NCI-H345 treated with DMSO at 0.1 percent for 48 hours (cell line): ENCODE measurements around the gene RBM44.
"Not testable (repeated sequence)": the region's sequence is repeated elsewhere in the genome, so short reads cannot be mapped to it uniquely, and the experiment has no call there.

Source experiments
- DNase-seq: peaks from one replicate; lab custom pipeline; 2025; ENCODE audit not compliant: unreplicated experiment; lab: John Stamatoyannopoulos, UW

RBM44 gene

DNA sequence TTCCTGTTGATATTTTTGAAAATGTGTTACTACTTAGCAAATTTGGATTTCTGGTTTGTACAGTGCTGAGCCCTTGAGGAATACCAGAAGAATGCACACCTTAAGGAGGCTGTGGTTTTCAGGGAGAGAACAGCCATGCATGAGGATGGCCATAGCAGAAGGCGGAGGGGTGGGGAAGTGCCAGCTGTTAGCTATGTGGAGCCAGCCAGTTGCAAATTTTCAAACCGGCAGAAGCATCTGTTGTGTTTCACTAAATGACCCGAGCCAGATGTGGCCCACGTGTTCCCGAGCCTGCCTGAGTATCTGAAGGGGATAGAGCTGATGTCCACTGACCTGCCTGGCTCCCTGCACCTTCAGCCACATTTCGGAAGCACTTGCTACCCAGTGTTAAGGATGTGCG, 16.4 kb upstream of the RBM44 start:
- DNase-seq = no peak

DNA sequence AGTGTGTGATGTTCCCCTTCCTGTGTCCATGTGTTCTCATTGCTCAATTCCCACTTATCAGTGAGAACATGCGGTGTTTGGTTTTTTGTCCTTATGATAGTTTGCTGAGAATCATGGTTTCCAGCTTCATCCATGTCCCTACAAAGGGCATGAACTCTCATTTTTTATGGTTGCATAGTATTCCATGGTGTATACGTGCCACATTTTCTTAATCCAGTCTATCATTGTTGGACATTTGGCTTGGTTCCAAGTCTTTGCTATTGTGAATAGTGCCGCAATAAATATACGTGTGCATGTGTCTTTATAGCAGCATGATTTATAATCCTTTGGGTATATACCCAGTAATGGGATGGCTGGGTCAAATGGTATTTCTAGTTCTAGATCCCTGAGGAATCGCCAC, 14.9 kb upstream of the RBM44 start:
- DNase-seq = not testable (repeated sequence)

DNA sequence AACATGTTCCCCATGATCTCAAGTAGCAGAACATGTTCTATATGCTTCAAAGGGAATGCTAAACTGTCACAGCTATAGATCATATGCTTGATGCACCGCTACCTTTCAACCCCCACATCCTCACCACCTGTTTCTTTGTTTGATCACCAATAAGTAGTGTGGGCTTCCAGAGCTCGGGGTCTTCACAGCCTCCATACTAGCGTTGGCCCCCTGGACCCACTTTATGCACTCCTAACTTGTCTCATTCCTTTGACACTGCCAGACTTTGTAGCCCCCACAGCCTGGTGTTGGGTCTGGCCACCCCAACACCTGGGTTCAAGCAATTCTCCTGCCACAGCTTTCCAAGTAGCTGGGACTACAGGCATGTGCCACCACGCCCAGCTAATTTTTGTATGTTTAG, 11.6 kb upstream of the RBM44 start:
- DNase-seq = no peak

DNA sequence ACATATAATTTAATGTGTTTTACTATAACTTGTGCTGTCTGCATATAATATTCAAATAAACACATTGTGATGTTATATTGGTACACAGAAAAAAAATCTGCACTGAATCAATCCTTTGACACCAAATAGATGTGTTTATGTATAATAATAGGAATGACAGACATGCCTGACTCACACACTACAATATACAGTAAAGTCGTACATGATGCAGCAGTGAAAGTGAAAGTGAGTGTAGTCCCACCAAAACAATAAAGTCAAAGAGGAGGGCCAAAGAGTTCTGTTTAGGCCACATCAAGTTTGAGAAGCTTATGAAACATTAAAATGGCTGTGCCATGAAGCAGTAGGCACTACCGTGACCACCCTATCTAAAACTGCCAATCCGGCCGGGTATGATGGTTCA, 8.2 kb upstream of the RBM44 start:
- no peak for DNase-seq

DNA sequence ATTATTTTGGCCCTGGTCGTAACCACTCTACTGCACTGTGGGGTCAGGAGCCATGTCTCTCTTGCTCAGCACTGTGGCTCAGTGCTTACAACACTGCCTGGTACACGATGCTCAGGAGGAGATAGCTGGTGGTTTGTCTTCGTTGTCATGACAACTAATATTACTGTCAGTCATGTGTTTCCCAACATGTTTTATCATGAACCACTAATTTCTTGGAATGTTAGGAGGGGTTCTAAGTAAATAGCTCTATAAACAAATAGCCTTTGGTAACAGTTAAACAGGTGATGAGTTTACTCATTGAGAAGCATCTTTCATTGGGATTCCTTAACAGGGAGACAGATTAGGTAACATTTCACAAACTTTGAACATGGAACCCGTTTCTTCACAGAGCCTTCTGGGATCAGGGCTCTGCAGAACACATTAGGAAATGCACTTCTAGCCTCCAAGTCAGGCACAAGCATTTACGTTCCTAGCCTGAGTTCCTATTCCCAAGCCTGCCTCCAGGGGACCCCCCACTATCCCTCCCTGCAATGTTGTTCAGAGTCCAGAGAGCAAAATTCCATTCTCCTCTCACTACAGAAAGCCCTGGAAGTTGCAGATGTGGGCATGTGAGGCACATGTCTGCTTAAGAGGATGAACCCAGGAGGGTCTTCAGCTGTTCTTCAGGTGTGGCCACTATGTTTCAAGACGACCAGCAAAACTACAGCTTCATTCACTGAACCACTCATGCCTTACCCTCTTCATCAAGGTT, 6.4 kb upstream of the RBM44 start:
- DNase-seq = no peak

DNA sequence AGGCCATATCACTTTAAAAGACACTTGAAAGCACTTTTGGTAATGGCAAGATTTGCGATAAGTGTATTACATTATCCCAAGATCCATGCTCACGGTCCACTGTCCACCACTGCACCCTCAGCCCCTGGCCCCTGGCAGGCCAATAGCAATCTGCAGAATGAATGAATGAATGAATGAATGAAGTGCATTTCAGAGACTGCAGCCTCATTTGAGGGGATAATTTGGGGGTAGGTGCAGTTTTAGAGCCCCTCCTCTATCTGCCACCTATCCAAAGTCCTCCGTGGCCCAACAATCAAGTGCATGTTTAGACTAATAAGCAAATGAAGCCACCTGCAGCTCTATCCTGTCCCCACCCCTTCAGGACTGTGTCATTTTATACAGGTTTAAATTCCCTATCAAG, 1.3 kb upstream of the RBM44 start:
- DNase-seq = no peak

DNA sequence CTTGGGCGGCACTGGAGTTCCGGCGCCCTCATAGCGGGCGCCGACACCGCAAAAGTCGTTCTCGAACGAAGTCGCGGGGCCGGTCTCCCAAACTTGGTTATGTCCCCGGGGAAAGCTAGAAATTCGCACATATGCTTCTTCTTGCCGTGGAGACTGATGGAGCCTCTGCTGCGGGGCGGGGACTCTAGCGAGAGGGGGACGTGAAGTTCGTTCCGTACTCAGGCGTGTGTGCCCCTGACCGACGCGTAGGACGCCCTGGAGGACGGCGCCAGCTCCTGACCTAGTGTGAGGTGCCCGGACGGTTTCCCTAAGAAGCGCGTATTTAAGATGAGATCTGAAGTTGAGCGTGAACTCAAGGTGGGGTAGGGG, 465 bp downstream of the RBM44 start:
- no peak for DNase-seq

DNA sequence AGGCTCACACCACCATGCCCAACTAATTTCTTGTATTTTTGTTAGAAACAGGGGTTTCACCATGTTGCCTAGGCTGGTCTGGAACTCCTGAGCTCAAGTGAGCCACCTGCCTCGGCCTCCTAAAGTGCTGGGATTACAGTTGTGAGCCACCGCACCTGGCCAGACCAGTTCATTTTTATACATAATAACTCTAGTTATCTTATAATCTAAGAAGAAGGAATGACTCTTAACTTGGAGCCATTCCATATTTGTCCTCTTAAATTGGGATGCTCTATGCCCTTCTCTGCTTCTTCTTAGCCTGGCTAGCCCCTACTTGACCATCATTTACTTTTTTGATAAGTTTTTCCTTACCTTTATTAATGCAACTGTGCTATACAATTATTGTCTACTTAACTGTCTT, 2.9 kb downstream of the RBM44 start:
- no peak for DNase-seq

DNA sequence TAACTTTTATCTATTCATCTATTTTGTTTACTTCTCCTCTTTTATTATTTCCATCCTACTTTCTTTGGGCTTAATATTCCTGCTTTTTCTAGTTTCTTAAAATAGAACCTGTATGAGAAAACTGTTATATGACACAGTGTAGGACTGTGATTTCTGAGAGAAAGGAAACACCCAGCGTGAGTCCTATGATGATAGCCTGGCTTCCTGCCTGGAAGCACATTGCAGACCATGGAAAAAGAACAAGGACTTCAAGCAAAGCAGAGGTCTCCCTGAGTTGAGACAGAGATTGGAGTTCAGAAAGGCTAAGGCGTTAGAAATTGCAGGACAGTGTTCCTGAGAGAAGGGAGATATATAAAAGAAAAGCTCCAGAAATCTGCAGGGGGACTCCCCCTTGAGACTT, 7.8 kb downstream of the RBM44 start:
- DNase-seq = no peak

DNA sequence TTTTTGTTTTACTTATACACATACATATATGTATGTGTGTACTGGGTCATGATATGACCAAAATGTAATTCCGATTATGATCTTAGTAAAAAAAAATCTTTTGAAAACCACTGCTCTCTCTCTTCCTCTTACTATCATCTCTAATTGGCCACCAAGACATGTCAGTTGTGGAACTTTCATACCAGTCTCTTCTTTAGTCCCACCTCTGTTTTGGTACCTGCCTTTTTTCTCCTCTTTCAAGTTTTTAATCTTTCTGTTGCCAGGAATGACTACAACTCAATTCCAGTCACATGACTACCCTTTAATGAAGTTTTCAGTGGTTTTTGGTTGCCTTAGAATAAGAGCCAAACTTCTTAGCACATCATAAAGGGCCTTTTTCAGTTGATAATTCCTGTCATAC, 17.1 kb downstream of the RBM44 start:
- DNase-seq = no peak

DNA sequence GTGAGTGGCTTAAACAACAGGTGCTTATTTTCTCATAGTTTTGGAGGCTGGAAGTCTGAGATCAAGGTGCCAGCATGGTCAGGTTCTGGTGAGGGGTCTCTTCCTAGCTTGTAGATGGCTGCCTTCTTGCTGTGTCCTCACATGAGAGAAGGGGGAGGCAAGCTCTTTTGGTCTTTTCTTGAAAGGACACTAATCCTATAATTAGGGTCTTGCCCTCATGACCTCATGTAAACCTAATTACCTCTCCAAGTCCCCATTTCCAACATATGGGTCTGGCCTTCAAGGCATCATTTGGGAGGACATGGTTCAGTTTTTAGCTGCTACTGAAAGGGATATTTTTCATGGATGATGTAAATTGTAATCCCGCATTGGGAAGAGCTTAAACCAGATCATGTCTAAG, 18.0 kb downstream of the RBM44 start:
- DNase-seq = no peak

DNA sequence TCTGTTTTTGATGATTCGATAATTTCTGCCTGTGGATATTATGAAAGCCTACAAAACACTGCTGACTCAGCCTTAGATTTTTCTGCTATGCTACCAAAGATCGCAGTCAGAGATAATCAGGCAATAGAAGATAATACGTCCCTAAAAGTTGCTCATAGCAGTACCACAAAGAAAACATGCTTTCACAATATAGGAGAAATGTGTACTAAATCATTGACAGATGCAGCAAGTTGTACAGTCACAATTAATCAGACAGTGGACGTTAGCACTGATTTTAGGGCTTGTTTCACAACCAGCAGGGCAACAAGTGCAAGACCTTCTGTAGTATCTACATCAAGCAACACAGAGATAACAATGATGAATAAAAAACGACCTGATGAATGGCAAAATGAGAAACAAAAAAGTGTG, 19.5 kb downstream of the RBM44 start:
- no peak for DNase-seq

DNA sequence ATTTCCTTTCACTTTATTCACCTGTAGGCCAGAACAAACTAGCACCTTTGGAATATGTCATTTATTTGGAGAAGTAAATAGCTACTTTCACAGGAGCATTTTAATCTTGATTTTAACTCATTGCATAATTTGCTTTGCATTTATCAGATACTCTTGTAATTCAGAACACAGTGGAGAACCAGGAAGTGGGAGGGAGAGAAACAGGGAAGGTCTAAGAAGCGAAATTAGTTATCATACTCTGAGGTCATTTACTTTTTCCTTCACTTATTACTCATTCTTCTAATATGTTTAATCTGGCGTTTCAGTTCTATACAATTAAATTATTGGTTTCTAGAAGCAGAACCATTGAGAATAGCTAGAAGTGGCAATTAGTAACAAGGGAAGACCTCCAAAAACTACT, 20.7 kb downstream of the RBM44 start:
- DNase-seq = no peak

DNA sequence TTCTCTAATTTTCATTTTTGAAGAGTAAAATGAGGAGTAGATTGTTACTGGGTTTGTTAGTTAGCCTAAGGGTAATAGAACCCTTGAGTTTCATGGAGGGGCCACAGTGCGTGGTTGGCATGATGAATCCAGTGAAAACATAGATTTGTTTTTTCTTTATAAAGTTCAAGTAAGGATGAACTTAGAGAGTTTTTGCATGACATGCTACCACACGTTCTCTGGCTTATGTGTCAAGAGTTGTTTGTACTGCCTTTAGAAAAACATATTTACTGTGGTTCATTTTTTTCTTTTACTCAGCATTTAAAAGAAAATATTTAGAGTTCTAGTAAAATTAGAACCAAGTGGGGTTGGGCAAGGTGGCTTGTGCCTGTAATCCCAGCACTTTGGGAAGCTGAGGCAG, 21.8 kb downstream of the RBM44 start:
- no peak for DNase-seq

DNA sequence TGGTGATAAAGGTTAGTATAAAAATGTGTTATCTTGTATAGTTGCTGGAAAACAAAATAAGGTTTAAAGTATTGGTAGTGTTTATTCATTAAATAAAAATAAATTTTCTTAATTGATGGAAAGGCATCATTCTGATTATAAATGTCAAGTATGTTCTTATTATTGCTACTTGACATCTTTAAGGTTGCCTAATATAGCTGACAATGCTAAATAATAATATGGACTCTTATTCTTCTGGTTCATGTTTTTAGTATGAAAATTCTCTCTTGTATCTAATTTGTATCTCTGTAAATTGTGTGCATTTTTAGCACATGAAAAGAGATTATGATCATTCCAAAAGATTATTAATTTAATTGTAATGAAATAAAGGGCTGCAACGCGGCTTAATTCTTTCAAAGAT, 25.0 kb downstream of the RBM44 start:
- no peak for DNase-seq

DNA sequence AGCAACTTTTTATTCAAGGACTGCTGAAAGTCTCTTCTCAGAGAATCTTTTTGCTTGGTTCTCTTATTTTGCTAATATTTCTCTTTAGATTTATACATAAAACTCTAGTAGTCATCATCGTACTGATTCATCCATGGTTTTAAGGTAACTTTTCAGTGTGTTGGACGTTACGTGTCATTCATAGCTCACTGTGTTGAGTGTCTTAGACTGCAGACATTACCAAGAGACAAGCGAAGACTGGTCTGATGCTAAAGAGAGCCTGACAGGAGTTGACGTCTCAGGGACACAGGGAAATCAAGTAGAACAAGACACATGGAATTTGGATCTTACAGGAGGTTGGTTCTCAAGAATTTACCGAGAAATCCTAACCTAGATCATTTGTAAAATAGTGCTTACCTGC, 25.5 kb downstream of the RBM44 start:
- no peak for DNase-seq

DNA sequence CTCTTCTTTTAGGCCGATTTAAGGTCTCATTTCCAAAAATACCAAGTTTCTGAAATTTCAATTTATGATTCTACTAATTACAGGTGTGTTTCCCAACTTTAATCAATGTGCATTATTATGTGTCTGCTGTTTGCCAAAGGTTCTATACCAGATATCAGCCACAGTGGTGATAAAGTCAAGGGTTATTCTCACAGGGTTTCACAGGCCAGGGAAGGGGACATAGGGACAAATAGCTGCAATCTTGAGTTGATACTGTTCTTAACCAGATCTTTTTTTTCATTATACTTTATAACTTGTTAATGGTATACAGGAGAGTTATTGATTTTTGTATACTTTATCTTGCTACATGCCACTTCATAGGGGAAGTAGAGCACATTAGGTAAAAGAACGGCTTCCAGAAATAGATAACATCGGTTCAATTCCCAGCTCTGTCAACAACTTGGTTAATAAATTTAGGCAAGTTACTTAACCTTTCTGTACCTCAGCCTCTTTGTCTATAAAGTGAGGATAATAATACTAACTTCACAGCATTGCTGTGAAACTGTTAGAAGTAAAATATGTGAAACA, 28.9 kb downstream of the RBM44 start:
- no peak for DNase-seq

DNA sequence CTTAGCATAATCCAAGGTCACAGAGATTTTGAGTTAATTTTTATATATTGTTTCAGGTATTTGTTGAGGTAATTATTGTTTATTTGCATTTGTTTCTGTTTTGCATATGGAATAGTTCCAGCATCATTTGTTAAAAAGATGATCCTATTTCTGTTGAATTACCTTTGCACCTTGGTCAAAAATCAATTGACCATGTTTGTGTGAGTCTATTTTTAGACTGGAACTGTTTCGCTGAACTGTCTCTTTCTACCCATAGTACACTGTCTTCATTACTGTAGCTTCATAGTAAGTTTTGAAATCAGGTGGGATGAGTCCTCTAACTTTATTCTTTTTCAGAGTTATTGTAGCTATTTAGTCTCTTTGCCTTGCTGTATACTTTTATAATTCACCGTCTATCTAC, 31.9 kb downstream of the RBM44 start:
- DNase-seq = no peak

DNA sequence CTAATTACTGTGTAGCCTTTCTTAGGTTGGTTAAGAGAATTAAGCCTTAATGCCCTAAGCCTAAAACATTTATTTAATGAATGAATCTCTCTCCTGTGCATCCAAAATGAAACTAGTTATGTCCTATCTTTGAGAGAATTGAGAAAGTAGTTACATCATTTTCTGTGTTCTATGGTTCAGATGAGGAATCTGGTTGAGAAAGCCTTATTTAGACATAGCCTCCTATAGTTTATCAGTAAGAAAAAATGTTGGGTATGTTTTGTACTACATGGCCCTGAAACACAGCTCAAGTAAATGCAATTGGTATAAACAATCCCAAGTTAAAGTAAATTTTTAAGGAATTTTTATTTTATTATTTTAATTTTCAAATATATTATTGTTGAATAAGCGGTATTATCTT, 35.0 kb downstream of the RBM44 start:
- no peak for DNase-seq

DNA sequence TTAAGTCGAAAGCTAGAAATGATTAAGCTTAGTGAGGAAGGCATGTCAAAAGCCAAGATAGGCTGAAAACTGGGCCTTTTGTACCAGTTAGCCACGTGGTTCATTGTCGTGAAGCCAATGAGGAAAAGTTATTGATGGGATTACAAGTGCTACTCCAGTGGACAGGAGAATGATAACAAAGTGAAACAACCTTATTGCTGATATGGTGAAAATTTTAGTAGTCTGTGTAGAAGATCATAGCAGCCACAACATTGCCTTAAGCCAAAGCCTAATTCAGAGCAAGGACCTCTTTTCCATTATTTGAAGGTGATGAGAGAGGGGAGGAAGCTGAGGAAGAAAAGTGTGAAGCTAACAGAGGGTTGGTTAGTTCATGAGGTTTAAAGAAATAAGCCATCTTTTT, 36.8 kb downstream of the RBM44 start:
- DNase-seq = no peak

DNA sequence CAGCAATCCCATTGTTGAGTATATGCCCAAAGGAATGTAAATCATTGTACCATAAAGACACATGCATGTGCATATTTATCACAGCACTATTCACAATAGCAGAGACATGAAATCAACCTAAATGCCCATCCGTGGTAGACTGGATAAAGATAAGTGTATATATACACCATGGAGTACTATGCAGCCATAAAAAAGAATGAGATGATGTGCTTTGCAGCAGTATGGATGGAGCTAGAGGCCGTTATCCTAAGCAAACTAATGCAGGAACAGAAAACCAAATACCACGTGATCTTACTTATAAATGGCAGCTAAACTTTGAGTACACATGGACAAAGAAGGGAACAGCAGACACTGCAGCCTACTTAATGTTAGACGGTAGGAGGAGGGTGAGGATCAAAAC, 42.5 kb downstream of the RBM44 start:
- DNase-seq = no peak

DNA sequence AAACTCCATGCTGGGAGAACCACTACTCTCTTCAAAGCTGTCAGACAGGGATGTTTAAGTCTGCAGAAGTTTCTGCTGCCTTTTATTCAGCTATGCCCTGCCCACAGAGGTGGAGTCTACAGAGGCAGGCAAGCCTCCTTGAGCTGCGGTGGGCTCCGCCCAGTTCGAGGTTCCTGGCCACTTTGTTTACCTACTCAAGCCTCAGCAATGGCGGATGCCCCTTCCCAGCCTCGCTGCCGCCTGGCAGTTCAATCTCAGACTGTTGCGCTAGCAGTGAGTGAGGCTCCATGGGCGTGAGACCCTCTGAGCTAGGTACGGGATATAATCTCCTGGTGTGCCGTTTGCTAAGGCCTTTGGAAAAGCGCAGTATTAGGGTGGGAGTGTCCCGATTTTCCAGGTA, 50.4 kb downstream of the RBM44 start:
- not testable (repeated sequence) for DNase-seq

DNA sequence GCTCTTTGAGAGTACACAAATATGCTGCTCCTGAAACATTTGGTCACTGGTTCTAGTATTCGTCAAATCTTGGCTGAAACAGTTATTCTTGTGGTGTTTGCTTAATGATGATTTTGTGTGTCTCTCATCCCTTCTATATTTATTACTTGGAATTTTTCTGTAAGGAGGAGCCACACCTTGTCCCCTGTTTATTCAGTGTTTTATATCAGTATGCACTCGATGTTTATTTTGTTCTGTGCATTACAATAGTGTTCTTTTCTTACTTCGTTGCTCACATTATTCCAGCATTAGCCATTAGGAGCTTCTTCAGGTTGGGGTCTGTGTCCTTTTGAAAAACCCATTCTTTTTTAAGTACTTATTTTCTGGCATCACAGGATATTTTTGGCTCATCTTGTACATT, 55.7 kb downstream of the RBM44 start:
- DNase-seq = no peak
